Motor neuron (in vitro differentiated cells): Measurements from ENCODE around the gene TRA2A. TPM values are rescaled to one million over a fixed set of nuclear protein-coding genes. Genes with fewer than 3 reads are reported as not detected.

Experiments used
- ATAC-seq, 8 experiments: fragments of 200-7000 bp; cut with Tn5 transposase; replicated peaks in 6 of 8; 2 replicates each; pipeline ENCODE4 v1.8.0; 2021; ENCODE audit warnings: mild to moderate bottlenecking in 8 of 8, moderate library complexity in 8 of 8
- H3K27ac ChIP-seq, 2 donors: fragments of 250-450 bp; sonication (Bioruptor Pico); 2 replicates each; pipeline ENCODE4 v1.9.0; 2021; ENCODE audit warnings: antibody characterized with exemption in 2 of 2, mild to moderate bottlenecking in 2 of 2, moderate library complexity in 1 of 2
- H3K4me1 ChIP-seq, 2 donors: fragments of 250-450 bp; sonication (Bioruptor Pico); replicated peaks in 1 of 2; 2 replicates each; pipeline ENCODE4 v1.6.1; 2021; ENCODE audit warnings: antibody characterized with exemption in 2 of 2, mild to moderate bottlenecking in 2 of 2, moderate library complexity in 1 of 2
- H3K4me3 ChIP-seq, 5 donors: fragments of 250-450 bp; sonication (Bioruptor Pico); 2 replicates each; pipeline ENCODE4 v1.9.0; 2021; ENCODE audit warnings: antibody characterized with exemption in 5 of 5, mild to moderate bottlenecking in 5 of 5, moderate library complexity in 4 of 5
- WGBS, 10 experiments: fragments of 450-650 bp; shearing (Covaris generic); methylation state at CpG; one replicate each; pipeline ENCODE4 v1.0.0; 2022; 5-methylcytosine and 5-hydroxymethylcytosine counted together
- in situ Hi-C, 9 experiments: fragments of 400-800 bp; cut with MboI; loops; one replicate each; pipeline ENCODE4 v1.15.0; 2021; ENCODE audit warnings: low sequenced_read_pairs in 9 of 9, low pct_unique_long_range_greater_than_20kb in 2 of 9; ENCODE audit not compliant: unreplicated experiment in 9 of 9
- total RNA-seq, 8 experiments: library from RNA; unstranded; fragments of 300-600 nt; gene quantifications; 2 replicates each; pipeline versions ENCODE4 v1.2.3 to v1.2.4, GENCODE V29; 2022

The TRA2A gene
- total RNA-seq, 8 experiments from 2014 or later = 51.8 to 161 (median 74.6) TPM

DNA sequence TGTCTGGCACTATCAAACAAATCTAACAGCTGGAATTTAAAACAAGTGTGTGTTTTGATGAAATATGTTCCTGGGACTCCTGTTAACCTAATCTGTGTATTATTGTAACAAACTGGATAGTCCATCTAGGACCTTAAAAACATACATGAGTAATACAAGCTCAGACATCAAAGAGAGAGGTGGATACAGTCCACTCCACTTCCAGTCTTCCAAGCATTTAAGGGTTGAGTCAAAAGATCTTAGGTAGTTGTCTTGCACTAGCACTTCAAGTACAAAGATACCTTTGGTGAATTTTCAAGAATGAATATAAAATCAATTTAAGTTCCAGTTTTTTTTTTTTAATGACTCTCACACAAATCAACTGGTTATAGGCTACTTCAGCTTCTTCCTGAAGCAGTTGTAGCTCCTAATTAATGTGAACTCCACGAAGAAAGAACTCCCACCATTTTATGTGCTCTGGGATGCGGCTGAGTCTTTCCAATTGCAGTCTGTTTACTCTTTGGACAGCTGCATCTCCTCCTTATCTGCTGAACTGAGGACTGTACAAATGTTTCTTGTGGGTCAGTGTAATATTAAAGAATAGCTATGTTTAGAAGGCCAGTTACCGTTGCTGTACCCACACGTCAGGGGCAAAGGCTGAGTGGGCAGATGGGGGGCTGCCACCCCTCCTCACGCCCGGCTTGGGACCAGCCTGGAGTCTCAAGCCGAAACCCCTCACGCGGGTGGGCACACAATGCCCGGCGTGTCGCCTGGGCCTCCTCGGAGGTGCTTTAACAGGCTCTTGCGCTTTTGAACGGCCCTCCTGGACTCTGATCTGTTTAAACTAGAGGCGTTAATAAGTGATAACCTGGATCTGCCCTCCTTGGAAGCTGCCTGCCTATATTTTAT, 58.6 kb downstream of the TRA2A start:
- Histone ChIP-seq H3K4me1 (peaks cover 0 to 6% of the 10 kb centered on the region in 2 donors), H3K27ac (peak overlapping the region; percentile 66 to 70), H3K4me3 (peak overlapping the region; percentile 63 to 82 (median 68))
- no peak for ATAC-seq
- in situ Hi-C loops = no loop called here
- 0 to 85% (median 2%) methylated on average over 4 to 7 of the region's 16 CpGs; no CpG with 5 or more reads in 3 of the 10 experiments for WGBS, 10 experiments

DNA sequence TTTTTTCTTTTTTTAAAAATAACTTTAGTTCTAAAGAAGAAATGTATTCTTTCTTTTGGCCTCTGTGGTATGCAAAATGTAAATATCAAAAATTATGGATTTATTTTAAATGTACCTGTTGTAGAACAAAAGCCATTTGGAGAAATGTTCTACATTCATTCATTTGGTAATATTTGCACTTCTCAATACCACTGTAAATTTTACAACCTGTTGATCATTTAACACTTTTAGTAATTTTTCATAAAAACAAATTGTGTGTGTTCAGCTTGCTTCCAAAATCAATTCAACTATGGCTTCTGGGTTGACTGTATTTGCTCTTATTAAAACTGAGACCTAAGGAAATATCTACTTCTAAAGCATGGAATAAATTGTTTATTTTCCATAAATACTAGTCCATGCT, 59.2 kb downstream of the TRA2A start:
- Histone ChIP-seq H3K27ac (no peak overlapping the region), H3K4me1 (peaks cover 0 to 6% of the 10 kb centered on the region in 2 donors), H3K4me3 (peak overlapping the region; percentile 63 to 80 (median 68))
- ATAC-seq = no peak
- in situ Hi-C loops = no loop called here

- no peak for ATAC-seq
- 0 to 82% (median 7%) methylated on average over 1 to 6 of the region's 6 CpGs for WGBS, 10 experiments
- peaks cover 0 to 6% of the 10 kb centered on the region in 2 donors for H3K4me1 ChIP-seq
- in situ Hi-C loops = no loop called here
- peak overlapping the region in 1 of 2 donors; percentile 95 for H3K27ac ChIP-seq
- peak overlapping the region; percentile 63 to 80 (median 68) for H3K4me3 ChIP-seq
These were observed 59.7 kb downstream of the TRA2A start for GRCh38 chr7:23472046-23472445.

- in situ Hi-C loops = no loop called here
These were observed 60.5 kb downstream of the TRA2A start for GRCh38 chr7:23471106-23471859.

GRCh38 chr7:23470330-23471105, 61.3 kb downstream of the TRA2A start, which contains the start of gene IGF2BP3:
TSS of gene IGF2BP3 (minus strand) at chr7:23470491. CDS start at chr7:23470110, 381 bp downstream.
- ATAC-seq = peak; percentile 14 to 60 (median 46)
- in situ Hi-C loops = no loop called here
- Histone ChIP-seq H3K27ac (peak within 1 kb of the TSS; percentile 91 to 95), H3K4me1 (peaks cover 7 to 20% of the 10 kb centered on the region in 2 donors), H3K4me3 (peak within 1 kb of the TSS; percentile 63 to 80 (median 68))
- 0 to 7% (median 0%) methylated on average over 1 to 14 of the region's 34 CpGs; no CpG with 5 or more reads in 3 of the 10 experiments for WGBS, 10 experiments

More at GRCh38 chr7:23471106-23471859, 60.5 kb downstream of the TRA2A start:
- ATAC-seq = peak; percentile 15 to 63 (median 54)
- Histone ChIP-seq H3K4me3 (peak overlapping the region; percentile 63 to 80 (median 68)), H3K27ac (peak overlapping the region; percentile 89 to 95), H3K4me1 (peaks cover 0 to 13% of the 10 kb centered on the region in 2 donors)
- WGBS, 10 experiments = 0 to 67% (median 0%) methylated on average over 1 to 9 of the region's 44 CpGs

DNA sequence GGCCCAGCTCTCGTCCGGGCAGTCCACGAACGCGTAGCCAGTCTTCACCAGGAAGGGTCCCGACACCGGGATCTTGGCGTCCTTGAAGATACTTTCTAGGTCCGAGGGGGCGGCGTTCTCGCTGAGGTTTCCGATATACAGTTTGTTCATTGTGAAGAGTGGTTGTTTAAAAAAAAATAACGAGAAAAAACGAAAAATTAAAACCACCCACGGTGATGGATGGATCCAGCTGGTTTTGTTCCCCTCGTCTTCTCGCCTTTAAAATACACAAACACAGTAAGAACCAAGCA, 61.9 kb downstream of the TRA2A start:
- WGBS, 10 experiments = 0 to 2% (median 0%) methylated on average over 2 to 13 of the region's 18 CpGs; no CpG with 5 or more reads in 2 of the 10 experiments
- ATAC-seq = no peak
- in situ Hi-C loops = no loop called here
- H3K4me3 ChIP-seq = peak overlapping the region; percentile 63 to 80 (median 68)
- H3K4me1 ChIP-seq = peaks cover 13 to 26% of the 10 kb centered on the region in 2 donors
- H3K27ac ChIP-seq = peak overlapping the region; percentile 91 to 95

DNA sequence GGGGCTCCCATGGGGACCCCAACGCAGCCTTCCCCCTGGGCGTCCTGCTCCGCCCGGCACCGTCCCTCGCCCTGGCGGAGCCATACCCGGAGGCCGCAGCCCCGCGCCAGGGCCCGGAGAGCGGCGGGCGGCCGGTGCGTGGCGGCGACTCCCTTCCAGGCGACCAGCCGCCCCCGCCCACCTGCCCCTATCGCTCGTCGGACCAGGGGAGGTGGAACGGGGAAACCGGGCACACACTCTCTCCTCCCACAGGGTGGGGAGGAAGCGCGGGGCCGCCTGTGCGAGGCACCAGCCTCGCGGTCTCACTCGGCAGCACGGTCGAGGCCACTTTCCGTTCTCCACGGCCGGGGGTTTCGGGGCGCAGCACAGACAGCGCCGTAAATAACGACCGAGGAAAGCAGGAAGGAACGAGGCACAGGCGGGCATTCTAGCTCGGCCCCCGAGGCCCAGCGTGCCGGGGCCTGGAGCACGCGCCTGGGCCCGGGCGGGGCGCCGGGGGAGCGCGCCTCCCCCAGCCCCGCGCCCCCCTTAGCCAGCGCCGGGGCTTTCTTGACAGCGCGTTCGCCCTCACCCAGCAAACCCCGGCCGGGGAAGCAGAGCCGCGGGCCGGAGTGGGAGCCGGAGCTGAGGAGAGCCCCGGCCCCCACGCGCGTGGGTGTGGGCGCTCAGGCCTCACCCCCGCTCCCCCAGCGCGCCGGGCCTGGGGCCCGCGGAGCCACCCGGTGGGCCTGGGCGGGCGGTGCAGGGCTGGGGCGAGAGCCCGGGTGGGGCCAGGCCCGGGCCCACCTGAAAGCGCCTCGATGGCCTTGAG, 62.4 kb downstream of the TRA2A start:
- in situ Hi-C loops = no loop called here
- H3K4me3 ChIP-seq = peak overlapping the region; percentile 63 to 80 (median 68)
- WGBS, 10 experiments = 0% methylated on average over 2 of the region's 91 CpGs; no CpG with 5 or more reads in 9 of the 10 experiments
- peaks cover 16 to 31% of the 10 kb centered on the region in 2 donors for H3K4me1 ChIP-seq
- H3K27ac ChIP-seq = peak overlapping the region; percentile 91 to 95
- peak in 7 of 8 experiments; percentile 0 to 7 (median 2) for ATAC-seq

- Histone ChIP-seq H3K4me3 (peak overlapping the region; percentile 63 to 80 (median 68)), H3K27ac (peak overlapping the region; percentile 91 to 95), H3K4me1 (peaks cover 20 to 38% of the 10 kb centered on the region in 2 donors)
- 0% methylated on average over 1 to 4 of the region's 48 CpGs; no CpG with 5 or more reads in 5 of the 10 experiments for WGBS, 10 experiments
- in situ Hi-C loops = no loop called here
- peak in 5 of 8 experiments; percentile 1 to 18 (median 9) for ATAC-seq
These were observed 63.1 kb downstream of the TRA2A start for GRCh38 chr7:23468526-23469149.

DNA sequence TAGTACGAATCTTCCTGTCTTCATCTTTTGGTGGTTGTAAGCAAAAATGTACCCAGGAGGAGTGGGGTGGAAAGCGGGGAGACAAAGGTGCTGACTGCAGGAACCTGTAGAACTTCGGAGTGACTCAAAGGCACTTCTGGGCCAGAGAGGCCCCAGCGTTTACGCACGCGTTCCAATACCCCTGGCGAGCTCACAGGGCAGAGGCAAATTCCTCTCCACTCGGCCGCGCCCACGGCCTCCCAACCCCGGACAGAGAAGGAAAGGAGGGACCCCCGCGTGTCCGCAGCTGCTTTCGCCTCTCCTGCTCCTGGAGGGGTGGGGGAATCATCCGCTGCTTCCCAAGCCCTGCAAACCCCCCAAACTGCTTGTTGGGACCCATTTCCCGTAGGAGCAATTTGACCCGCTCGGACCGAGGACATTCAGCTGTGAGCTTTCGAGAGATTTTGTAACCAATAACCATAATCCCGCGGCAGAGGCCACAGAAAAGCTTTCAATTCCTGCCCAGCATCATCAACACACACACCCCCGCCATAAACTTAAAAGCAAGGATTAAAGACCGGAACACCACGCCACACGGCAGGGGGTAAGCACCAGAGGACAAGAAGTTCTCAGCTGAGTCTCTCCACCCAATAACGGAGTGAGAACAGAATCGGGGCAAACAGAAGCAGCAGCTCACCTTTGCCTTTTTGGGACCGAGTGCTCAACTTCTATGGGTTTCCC, 63.8 kb downstream of the TRA2A start:
- peak overlapping the region; percentile 91 to 95 for H3K27ac ChIP-seq
- in situ Hi-C loops = no loop called here
- H3K4me1 ChIP-seq = peaks cover 23 to 43% of the 10 kb centered on the region in 2 donors
- ATAC-seq = peak in 2 of 8 experiments; percentile 4 to 6
- H3K4me3 ChIP-seq = peak overlapping the region; percentile 63 to 80 (median 68)
- 0 to 40% (median 0%) methylated on average over 1 to 10 of the region's 32 CpGs; no CpG with 5 or more reads in 1 of the 10 experiments for WGBS, 10 experiments

DNA sequence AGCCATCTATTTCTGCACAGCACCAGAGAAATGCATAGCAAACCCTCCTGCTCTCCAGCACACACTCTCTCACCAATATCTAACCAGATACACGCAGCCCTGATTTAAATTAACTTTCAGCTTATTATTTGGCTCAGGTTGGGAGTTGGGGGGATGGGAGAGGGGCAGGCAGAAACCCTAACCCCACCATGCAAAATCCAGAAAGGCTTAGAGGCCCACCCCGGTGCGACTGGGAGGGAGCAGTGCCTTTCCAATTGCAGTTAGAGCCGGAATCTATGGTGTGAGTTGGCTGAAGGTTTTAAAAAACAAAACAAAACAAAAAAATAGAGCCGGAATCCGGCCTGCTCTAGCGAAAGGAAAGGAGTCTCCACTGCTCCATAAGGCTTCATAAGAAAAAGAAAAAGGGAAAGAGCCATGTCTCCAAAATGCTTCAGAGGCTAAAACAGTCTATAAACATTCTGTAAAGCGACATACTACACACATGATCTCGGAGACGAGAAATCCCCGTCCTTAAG, 64.4 kb downstream of the TRA2A start:
- no peak for ATAC-seq
- H3K4me3 ChIP-seq = peak overlapping the region; percentile 63 to 80 (median 68)
- 0 to 20% (median 0%) methylated on average over 1 to 10 of the region's 11 CpGs for WGBS, 10 experiments
- peak overlapping the region; percentile 17 to 95 for H3K27ac ChIP-seq
- in situ Hi-C loops = no loop called here
- peaks cover 23 to 39% of the 10 kb centered on the region in 2 donors for H3K4me1 ChIP-seq

DNA sequence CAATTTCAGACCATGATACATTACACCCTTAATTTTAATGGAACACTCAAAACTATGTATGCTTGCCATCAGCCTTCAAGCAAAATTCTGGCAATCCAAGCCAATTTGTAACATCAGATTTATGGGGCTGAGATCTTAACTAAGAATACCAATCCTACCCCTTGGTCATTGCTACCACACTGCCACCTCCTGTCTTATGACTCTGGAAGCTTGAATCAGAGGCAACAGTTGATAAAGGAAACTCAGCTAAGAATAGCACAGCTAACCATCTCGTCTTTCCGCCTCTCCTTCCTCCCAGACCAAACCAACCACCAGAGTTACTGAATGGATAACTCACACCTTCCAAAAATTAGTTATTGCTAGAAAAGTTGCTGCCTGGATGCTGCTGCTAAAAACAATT, 68.9 kb downstream of the TRA2A start:
- 29 to 70% (median 50%) methylated on average over 2 of the region's 2 CpGs; no CpG with 5 or more reads in 7 of the 10 experiments for WGBS, 10 experiments

More for the DNA sequence above, 68.9 kb downstream of the TRA2A start:
- in situ Hi-C loops = no loop called here
- peaks cover 23 to 39% of the 10 kb centered on the region in 2 donors for H3K4me1 ChIP-seq
- H3K4me3 ChIP-seq = no peak overlapping the region
- H3K27ac ChIP-seq = no peak overlapping the region
- ATAC-seq = peak in 4 of 8 experiments; percentile 9 to 48 (median 22)
